GM12892 (cell line): ENCODE measurements around the gene POU2AF2.

Source experiments
- POLR2A ChIP-seq: IDR thresholded peaks from 2 replicates; pipeline ENCODE4 v1.6.1; 2011; ENCODE audit warnings: low read depth, low read length, control low read depth
- POLR2AphosphoS5 ChIP-seq: IDR thresholded peaks from 2 replicates; pipeline ENCODE4 v1.6.1; 2011; ENCODE audit warnings: low read depth, low read length, control low read depth

DNA sequence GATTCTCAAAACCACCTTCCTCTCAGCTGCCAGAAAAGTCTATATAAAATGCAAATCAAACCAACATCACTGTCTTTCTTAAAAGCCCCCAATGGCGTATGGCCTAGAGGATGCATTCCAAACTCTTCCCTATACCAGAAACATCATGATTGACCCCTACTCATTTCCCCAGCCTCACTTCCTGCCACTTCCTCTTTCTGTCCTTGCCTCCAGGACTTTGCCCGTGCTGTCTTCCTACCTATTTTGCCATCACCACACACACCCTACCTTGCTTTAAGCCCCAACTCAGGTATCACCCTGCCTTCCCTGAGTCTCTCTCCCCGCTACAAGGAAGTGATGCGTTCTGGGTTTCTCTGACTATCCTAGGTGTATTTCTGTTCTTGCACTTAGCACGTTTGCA is 8.1 kb downstream of the POU2AF2 start:
- TF ChIP-seq POLR2AphosphoS5 (no peak), POLR2A (no peak)
